ENCODE measurements around the gene C16orf95.

DNA sequence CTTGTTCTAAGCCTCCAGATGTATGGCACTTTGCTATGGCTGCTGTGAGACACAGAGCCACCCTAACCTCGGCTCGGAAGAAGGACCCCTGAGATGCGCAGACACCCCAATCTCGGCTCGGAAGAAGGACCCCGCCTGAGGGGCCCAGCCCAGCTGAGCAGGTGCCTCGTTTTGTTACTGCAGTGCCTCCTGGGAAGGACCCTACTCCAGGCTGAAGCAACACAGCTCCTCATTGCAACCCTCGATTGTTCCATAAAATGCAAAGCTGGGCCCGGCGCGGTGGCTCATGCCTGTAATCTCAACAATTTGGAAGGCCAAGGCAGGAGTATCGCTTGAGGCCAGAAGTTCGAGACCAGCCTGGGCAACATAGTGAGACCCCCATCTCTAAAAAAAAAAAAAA lies 61.3 kb downstream of the C16orf95 start:
- TF ChIP-seq, protein P1, sequence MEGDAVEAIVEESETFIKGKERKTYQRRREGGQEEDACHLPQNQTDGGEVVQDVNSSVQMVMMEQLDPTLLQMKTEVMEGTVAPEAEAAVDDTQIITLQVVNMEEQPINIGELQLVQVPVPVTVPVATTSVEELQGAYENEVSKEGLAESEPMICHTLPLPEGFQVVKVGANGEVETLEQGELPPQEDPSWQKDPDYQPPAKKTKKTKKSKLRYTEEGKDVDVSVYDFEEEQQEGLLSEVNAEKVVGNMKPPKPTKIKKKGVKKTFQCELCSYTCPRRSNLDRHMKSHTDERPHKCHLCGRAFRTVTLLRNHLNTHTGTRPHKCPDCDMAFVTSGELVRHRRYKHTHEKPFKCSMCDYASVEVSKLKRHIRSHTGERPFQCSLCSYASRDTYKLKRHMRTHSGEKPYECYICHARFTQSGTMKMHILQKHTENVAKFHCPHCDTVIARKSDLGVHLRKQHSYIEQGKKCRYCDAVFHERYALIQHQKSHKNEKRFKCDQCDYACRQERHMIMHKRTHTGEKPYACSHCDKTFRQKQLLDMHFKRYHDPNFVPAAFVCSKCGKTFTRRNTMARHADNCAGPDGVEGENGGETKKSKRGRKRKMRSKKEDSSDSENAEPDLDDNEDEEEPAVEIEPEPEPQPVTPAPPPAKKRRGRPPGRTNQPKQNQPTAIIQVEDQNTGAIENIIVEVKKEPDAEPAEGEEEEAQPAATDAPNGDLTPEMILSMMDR (IDR thresholded peaks at IDR 0.05), result no peak
- TF ChIP-seq ZFX (IDR thresholded peaks at IDR 0.05; ENCODE audit: borderline replicate concordance), result no peak
